Ishikawa (cell line): ENCODE results near the gene COL25A1.

Source experiments
- CEBPB ChIP-seq: IDR thresholded peaks from 2 replicates; pipeline ENCODE4 v1.6.1; 2012
- CREB1 ChIP-seq: IDR thresholded peaks from 2 replicates; pipeline ENCODE4 v1.6.1; 2012; ENCODE audit warnings: low read depth
- EGR1 ChIP-seq: IDR thresholded peaks from 2 replicates; pipeline ENCODE4 v1.6.1; 2012
- EP300 ChIP-seq: IDR thresholded peaks from 2 replicates; pipeline ENCODE4 v1.6.1; 2012; ENCODE audit warnings: borderline replicate concordance
- FOXM1 ChIP-seq: IDR thresholded peaks from 2 replicates; pipeline ENCODE4 v1.6.1; 2012; ENCODE audit warnings: low read depth, borderline replicate concordance
- NFIC ChIP-seq: IDR thresholded peaks from 2 replicates; pipeline ENCODE4 v1.6.1; 2012
- RAD21 ChIP-seq: IDR thresholded peaks from 2 replicates; pipeline ENCODE4 v1.6.1; 2012; ENCODE audit warnings: low read depth
- TAF1 ChIP-seq: IDR thresholded peaks from 2 replicates; pipeline ENCODE4 v1.6.1; 2012; ENCODE audit warnings: low read depth, mild to moderate bottlenecking
- TEAD4 ChIP-seq: IDR thresholded peaks from 2 replicates; pipeline ENCODE4 v1.6.1; 2012
- YY1 ChIP-seq: IDR thresholded peaks from 2 replicates; pipeline ENCODE4 v1.6.1; 2012; ENCODE audit warnings: low read depth
- ZBTB7A ChIP-seq: IDR thresholded peaks from 2 replicates; pipeline ENCODE4 v1.6.1; 2012; ENCODE audit warnings: low read depth
- TF ChIP-seq, protein P1 (sequence below): IDR thresholded peaks from 2 replicates; pipeline ENCODE4 v1.6.1; 2012
- TF ChIP-seq, protein P2 (sequence below): IDR thresholded peaks from 2 replicates; pipeline ENCODE4 v1.6.1; 2012; ENCODE audit warnings: low read depth, mild to moderate bottlenecking

DNA sequence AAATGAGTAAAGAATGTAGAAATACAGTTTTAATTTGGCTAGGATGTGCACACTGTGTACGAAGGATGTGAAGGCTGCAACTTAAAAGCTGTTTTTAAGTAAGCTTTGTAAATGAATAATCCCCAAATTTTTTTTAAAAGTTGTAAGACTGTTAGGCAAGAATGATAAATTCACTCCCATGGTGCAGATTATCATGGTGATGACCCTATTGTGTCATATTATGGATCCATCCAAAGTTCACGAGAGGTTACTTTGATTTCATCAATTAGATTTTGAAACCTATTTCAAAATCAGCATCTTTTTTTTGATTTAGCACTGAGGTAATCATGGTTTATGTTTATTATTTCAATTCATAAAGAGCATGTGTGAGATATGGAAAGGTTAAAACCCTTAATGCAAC, 476.7 kb downstream of the COL25A1 start:
- TF ChIP-seq EP300: no peak
- TF ChIP-seq TAF1: no peak
- TF ChIP-seq, protein P1, sequence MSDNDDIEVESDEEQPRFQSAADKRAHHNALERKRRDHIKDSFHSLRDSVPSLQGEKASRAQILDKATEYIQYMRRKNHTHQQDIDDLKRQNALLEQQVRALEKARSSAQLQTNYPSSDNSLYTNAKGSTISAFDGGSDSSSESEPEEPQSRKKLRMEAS: no peak
- TF ChIP-seq TEAD4: no peak
- TF ChIP-seq, protein P2, sequence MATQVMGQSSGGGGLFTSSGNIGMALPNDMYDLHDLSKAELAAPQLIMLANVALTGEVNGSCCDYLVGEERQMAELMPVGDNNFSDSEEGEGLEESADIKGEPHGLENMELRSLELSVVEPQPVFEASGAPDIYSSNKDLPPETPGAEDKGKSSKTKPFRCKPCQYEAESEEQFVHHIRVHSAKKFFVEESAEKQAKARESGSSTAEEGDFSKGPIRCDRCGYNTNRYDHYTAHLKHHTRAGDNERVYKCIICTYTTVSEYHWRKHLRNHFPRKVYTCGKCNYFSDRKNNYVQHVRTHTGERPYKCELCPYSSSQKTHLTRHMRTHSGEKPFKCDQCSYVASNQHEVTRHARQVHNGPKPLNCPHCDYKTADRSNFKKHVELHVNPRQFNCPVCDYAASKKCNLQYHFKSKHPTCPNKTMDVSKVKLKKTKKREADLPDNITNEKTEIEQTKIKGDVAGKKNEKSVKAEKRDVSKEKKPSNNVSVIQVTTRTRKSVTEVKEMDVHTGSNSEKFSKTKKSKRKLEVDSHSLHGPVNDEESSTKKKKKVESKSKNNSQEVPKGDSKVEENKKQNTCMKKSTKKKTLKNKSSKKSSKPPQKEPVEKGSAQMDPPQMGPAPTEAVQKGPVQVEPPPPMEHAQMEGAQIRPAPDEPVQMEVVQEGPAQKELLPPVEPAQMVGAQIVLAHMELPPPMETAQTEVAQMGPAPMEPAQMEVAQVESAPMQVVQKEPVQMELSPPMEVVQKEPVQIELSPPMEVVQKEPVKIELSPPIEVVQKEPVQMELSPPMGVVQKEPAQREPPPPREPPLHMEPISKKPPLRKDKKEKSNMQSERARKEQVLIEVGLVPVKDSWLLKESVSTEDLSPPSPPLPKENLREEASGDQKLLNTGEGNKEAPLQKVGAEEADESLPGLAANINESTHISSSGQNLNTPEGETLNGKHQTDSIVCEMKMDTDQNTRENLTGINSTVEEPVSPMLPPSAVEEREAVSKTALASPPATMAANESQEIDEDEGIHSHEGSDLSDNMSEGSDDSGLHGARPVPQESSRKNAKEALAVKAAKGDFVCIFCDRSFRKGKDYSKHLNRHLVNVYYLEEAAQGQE: no peak
- TF ChIP-seq RAD21: no peak
- no peak for TF ChIP-seq FOXM1
- no peak for TF ChIP-seq EGR1
- TF ChIP-seq NFIC: no peak
- TF ChIP-seq YY1: no peak
- no peak for TF ChIP-seq CREB1
- no peak for TF ChIP-seq ZBTB7A
- no peak for TF ChIP-seq CEBPB
